ENCODE measurements around the gene SHMT1.
"Not testable (repeated sequence)": the region's sequence is repeated elsewhere in the genome, so short reads cannot be mapped to it uniquely, and the experiment has no call there.

Gene SHMT1

DNA sequence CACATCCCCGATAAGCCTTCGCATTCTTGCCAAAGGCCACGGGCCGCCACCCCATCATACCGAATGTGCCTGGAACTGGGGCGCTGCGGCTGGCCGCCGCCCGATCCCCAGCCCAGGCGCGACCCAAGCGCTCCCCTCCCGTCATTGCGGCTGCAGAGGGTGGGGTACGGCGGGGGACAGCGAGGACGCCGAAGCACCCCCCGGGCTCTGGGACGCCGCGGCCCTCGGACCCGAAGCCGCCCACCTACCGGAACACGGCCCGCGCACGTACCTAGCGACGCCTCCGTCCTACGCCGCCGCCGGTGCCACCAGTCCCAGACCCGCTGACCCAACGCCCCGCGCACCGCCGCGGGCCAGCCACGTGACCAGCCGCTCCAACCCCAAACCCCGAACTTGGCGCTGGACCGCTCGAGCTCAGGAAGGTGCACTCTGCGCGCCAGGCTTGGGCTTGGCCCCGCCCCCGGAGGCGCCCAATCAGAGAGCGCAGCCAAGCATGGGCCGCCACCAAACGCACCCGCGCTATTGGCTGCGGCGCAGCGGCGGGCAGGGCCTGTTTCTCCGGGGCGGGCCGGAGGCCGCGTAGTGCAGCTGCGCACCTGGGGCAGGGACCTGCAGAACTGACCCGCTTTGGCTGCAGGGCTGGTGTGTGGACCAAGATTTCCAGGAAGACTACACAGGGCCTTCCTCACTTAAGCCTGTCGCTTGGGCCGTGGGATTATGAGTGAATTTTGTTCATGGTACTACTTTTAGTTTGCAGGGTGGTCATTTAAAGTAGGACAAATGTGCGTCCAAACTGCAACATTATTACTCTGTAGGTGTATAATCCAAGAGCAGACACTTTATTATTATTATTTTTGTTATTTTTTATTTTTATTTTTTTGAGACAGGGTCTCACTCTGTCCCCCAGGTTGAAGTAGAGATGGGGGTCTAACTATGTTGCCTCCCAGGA lies at the start of gene SHMT1:
TSS of gene SHMT1 (minus strand) at position 450 of the 949 bp plus-strand sequence. CDS start 7,569 bp downstream, outside the sequence.
- H3K4me1 Mint-ChIP-seq (ENCODE audit: low read depth): peaks cover 12% of the 10 kb centered on the region
- intact Hi-C loops (cut with micrococcal nuclease): loop anchor here (1.0 kb wide), 1 partner anchor 48 kb away; the partner anchor contains the start of gene SMCR8
- peaks cover 6% of the 10 kb centered on the region for H3K36me3 Mint-ChIP-seq (ENCODE audit: low read depth)
- peak within 1 kb of the TSS; percentile 91 for H3K4me3 Mint-ChIP-seq
- no peaks in the 10 kb centered on the region for H3K9me3 Mint-ChIP-seq
- H3K27me3 Mint-ChIP-seq: peaks cover 4% of the 10 kb centered on the region
- H3K27ac Mint-ChIP-seq: peak within 1 kb of the TSS; percentile 69

- Mint-ChIP-seq H3K27me3 (peaks cover 14% of the 10 kb centered on the region), H3K4me1 (ENCODE audit: low read depth) (peaks cover 20% of the 10 kb centered on the region), H3K27ac (peak overlapping the region; percentile 68), H3K4me3 (peak overlapping the region; percentile 87)
- H3K9me3 Mint-ChIP-seq; intact Hi-C loops (cut with micrococcal nuclease); H3K36me3 Mint-ChIP-seq (ENCODE audit: low read depth): not testable (repeated sequence)
Measured at GRCh38 chr17:18412001-18412538, 48.7 kb upstream of the SHMT1 start.

DNA sequence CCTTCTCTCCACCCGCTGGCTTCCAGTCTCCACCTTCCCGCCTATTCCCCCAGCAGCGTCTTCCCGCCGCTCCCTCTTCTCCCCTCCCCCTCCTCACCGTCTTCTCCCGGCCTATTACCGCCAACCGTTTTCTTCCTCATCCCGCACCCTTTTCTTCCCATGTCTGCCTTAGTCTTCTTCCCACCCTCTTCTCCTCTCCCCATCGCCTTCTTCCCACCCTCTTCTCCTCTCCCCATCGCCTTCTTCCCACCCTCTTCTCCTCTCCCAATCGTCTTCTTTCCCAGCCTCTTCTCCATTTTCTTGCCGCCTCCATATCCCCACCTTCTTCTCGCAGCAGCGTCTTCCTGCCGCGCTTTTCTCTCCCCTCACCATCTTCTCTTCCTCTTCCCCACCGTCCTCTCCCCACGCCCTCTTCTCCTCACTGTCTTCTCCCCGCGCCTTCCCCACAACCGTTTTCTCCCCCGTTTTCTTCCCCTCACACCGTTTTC lies 48.1 kb upstream of the SHMT1 start:
- H3K27me3 Mint-ChIP-seq: peaks cover 14% of the 10 kb centered on the region
- intact Hi-C loops (cut with micrococcal nuclease); H3K36me3 Mint-ChIP-seq (ENCODE audit: low read depth); H3K9me3 Mint-ChIP-seq: not testable (repeated sequence)
- H3K4me1 Mint-ChIP-seq (ENCODE audit: low read depth): peaks cover 20% of the 10 kb centered on the region
- peak overlapping the region; percentile 68 for H3K27ac Mint-ChIP-seq
- peak overlapping the region; percentile 87 for H3K4me3 Mint-ChIP-seq

DNA sequence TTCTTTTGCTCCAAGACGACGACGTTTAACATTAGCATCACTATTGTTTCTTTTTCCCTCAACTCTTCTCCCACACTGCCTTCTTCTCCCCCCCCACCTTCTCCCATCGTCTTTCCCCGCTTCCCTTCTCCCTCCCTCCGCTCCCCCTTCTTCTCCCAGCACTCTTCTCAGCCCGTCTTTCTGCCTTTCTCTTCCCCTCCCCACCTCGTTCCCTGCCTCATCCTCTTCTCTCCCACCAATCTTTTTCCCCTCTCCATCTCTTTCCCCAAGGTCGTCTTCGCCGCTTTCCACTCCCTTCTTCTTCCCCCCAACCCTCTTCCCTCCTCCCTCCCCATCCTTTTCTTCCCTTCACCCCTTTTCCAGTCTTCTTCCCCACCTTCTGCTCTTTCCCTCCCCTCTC lies 47.4 kb upstream of the SHMT1 start:
- H3K9me3 Mint-ChIP-seq; intact Hi-C loops (cut with micrococcal nuclease); H3K36me3 Mint-ChIP-seq (ENCODE audit: low read depth); H3K27ac Mint-ChIP-seq: not testable (repeated sequence)
- H3K4me1 Mint-ChIP-seq (ENCODE audit: low read depth): peaks cover 20% of the 10 kb centered on the region
- H3K4me3 Mint-ChIP-seq: peak overlapping the region; percentile 87
- H3K27me3 Mint-ChIP-seq: peaks cover 14% of the 10 kb centered on the region

- H3K4me1 Mint-ChIP-seq (ENCODE audit: low read depth): peaks cover 20% of the 10 kb centered on the region
- H3K36me3 Mint-ChIP-seq (ENCODE audit: low read depth); intact Hi-C loops (cut with micrococcal nuclease); H3K9me3 Mint-ChIP-seq; H3K27ac Mint-ChIP-seq; H3K4me3 Mint-ChIP-seq: not testable (repeated sequence)
- peaks cover 14% of the 10 kb centered on the region for H3K27me3 Mint-ChIP-seq
Measured at GRCh38 chr17:18409321-18409720, 46.0 kb upstream of the SHMT1 start.

GRCh38 chr17:18408906-18409305 lies 45.6 kb upstream of the SHMT1 start:
- H3K4me1 Mint-ChIP-seq (ENCODE audit: low read depth): peaks cover 20% of the 10 kb centered on the region
- H3K27ac Mint-ChIP-seq; H3K9me3 Mint-ChIP-seq; H3K4me3 Mint-ChIP-seq; intact Hi-C loops (cut with micrococcal nuclease); H3K36me3 Mint-ChIP-seq (ENCODE audit: low read depth): not testable (repeated sequence)
- peaks cover 14% of the 10 kb centered on the region for H3K27me3 Mint-ChIP-seq

DNA sequence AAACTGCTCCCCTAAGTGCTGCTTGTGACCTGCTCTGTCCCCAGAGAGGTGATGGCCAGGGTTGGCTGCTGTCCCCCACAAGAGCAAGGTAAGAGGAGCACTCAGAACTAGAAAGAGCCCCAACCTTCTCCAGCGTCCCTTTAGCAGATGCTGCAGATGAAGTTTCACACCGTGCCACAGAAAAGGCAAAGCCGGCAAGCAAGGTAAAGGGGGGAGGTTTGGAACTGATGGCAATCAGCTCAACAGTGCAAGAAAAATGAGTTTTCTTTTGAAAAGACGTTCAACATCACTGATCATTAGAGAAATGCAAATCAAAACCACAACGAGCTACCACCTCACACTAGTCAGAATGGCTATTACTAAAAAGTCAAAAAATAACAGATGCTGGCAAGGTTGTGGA lies 40.3 kb upstream of the SHMT1 start:
- H3K4me3 Mint-ChIP-seq; intact Hi-C loops (cut with micrococcal nuclease); H3K27ac Mint-ChIP-seq; H3K9me3 Mint-ChIP-seq; H3K36me3 Mint-ChIP-seq (ENCODE audit: low read depth); H3K4me1 Mint-ChIP-seq (ENCODE audit: low read depth); H3K27me3 Mint-ChIP-seq: not testable (repeated sequence)

GRCh38 chr17:18403166-18403565 lies 39.8 kb upstream of the SHMT1 start:
- intact Hi-C loops (cut with micrococcal nuclease); H3K9me3 Mint-ChIP-seq; H3K36me3 Mint-ChIP-seq (ENCODE audit: low read depth); H3K4me3 Mint-ChIP-seq; H3K4me1 Mint-ChIP-seq (ENCODE audit: low read depth); H3K27ac Mint-ChIP-seq; H3K27me3 Mint-ChIP-seq: not testable (repeated sequence)

DNA sequence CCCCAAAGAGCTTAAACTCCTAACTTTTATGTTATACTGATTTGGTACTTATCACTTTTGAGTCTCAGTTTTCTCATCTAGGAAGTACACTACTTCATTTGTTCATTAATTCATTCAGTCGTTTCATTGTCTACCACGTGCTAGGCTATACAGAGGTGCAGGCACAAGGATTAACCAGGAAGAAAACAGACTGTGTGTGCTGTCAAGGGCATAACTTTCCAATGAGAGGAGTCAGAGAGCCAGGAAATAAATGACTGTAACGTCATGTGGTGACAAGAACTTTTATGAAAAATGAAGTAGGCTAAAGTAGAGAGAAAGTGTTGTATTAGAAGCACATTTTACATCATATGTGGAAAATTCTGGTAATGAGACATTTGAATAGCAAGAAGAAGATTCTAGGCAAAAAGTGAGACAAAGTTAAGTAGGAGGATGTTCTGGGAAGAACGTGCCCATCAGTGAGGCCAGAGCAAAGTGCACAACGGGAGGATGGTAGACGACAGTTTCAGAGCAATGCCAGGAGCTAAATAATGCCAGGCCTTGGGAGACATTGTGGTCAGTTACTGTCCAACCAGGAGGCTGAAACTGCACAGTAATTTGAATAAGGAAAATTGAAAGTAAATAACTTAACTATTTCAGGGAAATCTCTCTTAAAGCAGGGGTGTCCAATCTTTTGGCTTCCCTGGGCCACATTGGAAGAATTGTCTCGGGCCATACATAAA lies 38.7 kb upstream of the SHMT1 start:
- H3K27me3 Mint-ChIP-seq; H3K4me1 Mint-ChIP-seq (ENCODE audit: low read depth); H3K36me3 Mint-ChIP-seq (ENCODE audit: low read depth); H3K27ac Mint-ChIP-seq; H3K9me3 Mint-ChIP-seq; H3K4me3 Mint-ChIP-seq; intact Hi-C loops (cut with micrococcal nuclease): not testable (repeated sequence)

GRCh38 chr17:18388728-18389127 lies 25.4 kb upstream of the SHMT1 start:
- H3K36me3 Mint-ChIP-seq (ENCODE audit: low read depth); H3K4me3 Mint-ChIP-seq; H3K27ac Mint-ChIP-seq; intact Hi-C loops (cut with micrococcal nuclease); H3K9me3 Mint-ChIP-seq: not testable (repeated sequence)
- Mint-ChIP-seq H3K4me1 (ENCODE audit: low read depth) (peaks cover 20% of the 10 kb centered on the region), H3K27me3 (peaks cover 49% of the 10 kb centered on the region)

DNA sequence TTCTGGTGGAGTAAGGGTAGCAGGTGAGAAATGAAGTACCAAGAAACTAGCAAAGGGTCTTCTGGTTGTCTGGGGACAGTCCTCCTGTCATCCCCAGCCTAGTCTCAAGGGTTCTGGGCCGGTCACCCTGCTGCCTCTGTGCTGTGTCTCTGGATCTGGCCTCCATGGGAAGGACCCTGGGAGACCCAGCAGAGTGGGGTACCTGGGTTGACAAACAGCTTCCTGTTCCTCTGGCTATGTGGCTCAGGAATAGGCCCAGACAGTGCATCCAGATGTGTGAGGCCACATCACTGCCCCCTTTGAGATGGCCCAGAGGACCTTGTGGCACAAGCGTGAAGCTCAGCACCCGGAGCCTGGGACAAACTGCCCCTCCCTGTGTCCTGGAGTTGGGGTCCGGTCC lies 24.9 kb upstream of the SHMT1 start:
- H3K27ac Mint-ChIP-seq; H3K36me3 Mint-ChIP-seq (ENCODE audit: low read depth): not testable (repeated sequence)
- H3K4me1 Mint-ChIP-seq (ENCODE audit: low read depth): peaks cover 20% of the 10 kb centered on the region

GRCh38 chr17:18387583-18387982 lies 24.2 kb upstream of the SHMT1 start:
- H3K27ac Mint-ChIP-seq; H3K4me3 Mint-ChIP-seq; intact Hi-C loops (cut with micrococcal nuclease); H3K9me3 Mint-ChIP-seq; H3K36me3 Mint-ChIP-seq (ENCODE audit: low read depth): not testable (repeated sequence)
- H3K4me1 Mint-ChIP-seq (ENCODE audit: low read depth): peaks cover 20% of the 10 kb centered on the region
- H3K27me3 Mint-ChIP-seq: peaks cover 60% of the 10 kb centered on the region

More for the DNA sequence above, 24.9 kb upstream of the SHMT1 start:
- intact Hi-C loops (cut with micrococcal nuclease); H3K4me3 Mint-ChIP-seq; H3K9me3 Mint-ChIP-seq: not testable (repeated sequence)
- peaks cover 53% of the 10 kb centered on the region for H3K27me3 Mint-ChIP-seq

DNA sequence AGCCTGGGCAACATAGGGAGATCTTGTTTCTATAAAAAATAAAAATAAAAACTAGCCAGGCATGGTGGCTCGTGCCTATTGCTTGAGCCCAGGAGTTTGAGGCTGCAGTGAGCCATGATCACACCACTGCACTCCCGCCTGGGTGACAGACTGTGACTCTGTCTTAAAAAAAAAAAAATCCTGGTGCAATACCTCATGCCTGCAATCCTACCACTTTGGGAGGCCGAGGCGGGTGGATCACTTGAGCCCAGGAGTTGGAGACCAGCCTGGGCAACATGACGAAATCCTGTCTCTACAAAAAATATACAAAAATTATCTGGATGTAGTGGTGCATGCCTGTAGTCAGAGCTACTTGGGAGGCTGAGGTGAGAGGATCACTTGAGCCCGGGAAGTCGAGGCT lies 20.9 kb upstream of the SHMT1 start:
- H3K27ac Mint-ChIP-seq; H3K4me3 Mint-ChIP-seq; H3K9me3 Mint-ChIP-seq; intact Hi-C loops (cut with micrococcal nuclease); H3K36me3 Mint-ChIP-seq (ENCODE audit: low read depth): not testable (repeated sequence)
- peaks cover 20% of the 10 kb centered on the region for H3K4me1 Mint-ChIP-seq (ENCODE audit: low read depth)
- peaks cover 82% of the 10 kb centered on the region for H3K27me3 Mint-ChIP-seq

DNA sequence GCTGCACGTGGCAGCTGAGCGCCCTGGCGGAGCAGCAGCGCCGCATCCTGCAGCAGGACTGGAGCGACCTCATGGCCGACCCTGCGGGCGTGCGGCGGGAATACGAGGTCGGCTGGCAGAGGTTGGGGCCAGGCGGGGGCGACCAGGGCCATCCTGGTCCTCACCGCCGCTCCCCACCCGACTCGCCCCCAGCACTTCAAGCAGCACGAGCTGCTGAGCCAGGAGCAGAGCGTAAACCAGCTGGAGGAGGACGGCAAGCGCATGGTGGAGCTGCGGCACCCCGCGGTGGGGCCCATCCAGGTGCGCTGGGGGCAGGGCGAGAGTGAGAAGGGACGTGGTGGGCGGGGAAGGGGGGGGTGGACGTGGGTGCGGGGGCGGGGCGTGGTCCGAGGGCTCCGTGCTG lies 19.7 kb upstream of the SHMT1 start:
- H3K36me3 Mint-ChIP-seq (ENCODE audit: low read depth); H3K4me3 Mint-ChIP-seq; intact Hi-C loops (cut with micrococcal nuclease); H3K9me3 Mint-ChIP-seq: not testable (repeated sequence)
- Mint-ChIP-seq H3K27ac (peak overlapping the region; percentile 20), H3K4me1 (ENCODE audit: low read depth) (peaks cover 17% of the 10 kb centered on the region), H3K27me3 (peaks cover 84% of the 10 kb centered on the region)
